ENCODE measurements around the gene ATP11A. TPM values are rescaled to one million over a fixed set of nuclear protein-coding genes. Genes with fewer than 3 reads are reported as not detected.
A peak's percentile ranks its signal among the peaks of the same experiment; 100 is the strongest.
"Not testable (repeated sequence)": the region's sequence is repeated elsewhere in the genome, so short reads cannot be mapped to it uniquely, and the experiment has no call there.

The ATP11A gene
- total and polyA plus RNA-seq, 7 donors = 0.69 to 22.9 (median 9.6) TPM

GRCh38 chr13:112883241-112883945 is 193.6 kb downstream of the ATP11A start:
- H3K4me3 ChIP-seq = no peak overlapping the region
- peaks cover 0 to 43% (median 6%) of the 10 kb centered on the region in 4 donors for H3K36me3 ChIP-seq
- H3K4me1 ChIP-seq = peaks cover 0 to 11% (median 5%) of the 10 kb centered on the region in 4 donors
- WGBS, 2 donors = 94 to 96% methylated on average over 24 of the region's 24 CpGs
- no peaks in the 10 kb centered on the region for H3K27me3 ChIP-seq
- H3K27ac ChIP-seq = no peak overlapping the region
- no peaks in the 10 kb centered on the region for H3K9me3 ChIP-seq
- intact Hi-C loops (cut with DNase I) = no loop called here
- no peak for DNase-seq
- TF ChIP-seq EP300 (IDR thresholded peaks at IDR 0.05) (no peak), POLR2A (IDR thresholded peaks at IDR 0.05) (no peak), CTCF (IDR thresholded peaks at IDR 0.05) (no peak), POLR2AphosphoS5 (IDR thresholded peaks at IDR 0.05) (no peak)

GRCh38 chr13:112884700-112885099 is 194.9 kb downstream of the ATP11A start:
- H3K4me3 ChIP-seq; intact Hi-C loops (cut with DNase I); DNase-seq; H3K9me3 ChIP-seq; H3K27me3 ChIP-seq; H3K27ac ChIP-seq: not testable (repeated sequence)
- Histone ChIP-seq H3K36me3 (peaks cover 0 to 35% (median 5%) of the 10 kb centered on the region in 4 donors), H3K4me1 (peaks cover 0 to 11% (median 5%) of the 10 kb centered on the region in 4 donors)
- WGBS, 2 donors = 95 to 96% methylated on average over 13 of the region's 13 CpGs

- no peaks in the 10 kb centered on the region for H3K9me3 ChIP-seq
- no peak overlapping the region for H3K27ac ChIP-seq
- H3K36me3 ChIP-seq = peaks cover 0 to 29% (median 4%) of the 10 kb centered on the region in 4 donors
- no peaks in the 10 kb centered on the region for H3K27me3 ChIP-seq
- TF ChIP-seq POLR2AphosphoS5 (IDR thresholded peaks at IDR 0.05) = no peak
- TF ChIP-seq EP300 (IDR thresholded peaks at IDR 0.05) = no peak
- TF ChIP-seq CTCF (IDR thresholded peaks at IDR 0.05) = no peak
- no peak for TF ChIP-seq POLR2A (IDR thresholded peaks at IDR 0.05)
- intact Hi-C loops (cut with DNase I) = no loop called here
- H3K4me3 ChIP-seq = no peak overlapping the region
- no peak for DNase-seq
- WGBS, 2 donors = 86 to 88% methylated on average over 19 of the region's 19 CpGs
- H3K4me1 ChIP-seq = peaks cover 0 to 11% (median 5%) of the 10 kb centered on the region in 4 donors
Observed at GRCh38 chr13:112885242-112885781, 195.5 kb downstream of the ATP11A start.

GRCh38 chr13:112885782-112886268 is 196.0 kb downstream of the ATP11A start:
- H3K9me3 ChIP-seq = no peaks in the 10 kb centered on the region
- no peaks in the 10 kb centered on the region for H3K27me3 ChIP-seq
- intact Hi-C loops (cut with DNase I) = no loop called here
- DNase-seq = peak; percentile 84
- WGBS, 2 donors = 7 to 23% methylated on average over 25 of the region's 25 CpGs
- H3K4me3 ChIP-seq = peak overlapping the region in 2 of 4 donors; percentile 2 to 26
- TF ChIP-seq POLR2AphosphoS5 (IDR thresholded peaks at IDR 0.05) (peak in 2 of 4 donors; percentile 34 to 42), EP300 (IDR thresholded peaks at IDR 0.05) (no peak), POLR2A (IDR thresholded peaks at IDR 0.05) (no peak), CTCF (IDR thresholded peaks at IDR 0.05) (no peak)
- H3K27ac ChIP-seq = no peak overlapping the region
- H3K4me1 ChIP-seq = peaks cover 0 to 11% (median 5%) of the 10 kb centered on the region in 4 donors
- H3K36me3 ChIP-seq = peaks cover 0 to 24% (median 2%) of the 10 kb centered on the region in 4 donors

- Histone ChIP-seq H3K9me3 (no peaks in the 10 kb centered on the region), H3K4me1 (peaks cover 0 to 11% (median 5%) of the 10 kb centered on the region in 4 donors), H3K4me3 (no peak overlapping the region), H3K27ac (no peak overlapping the region), H3K36me3 (peaks cover 0 to 13% (median 0%) of the 10 kb centered on the region in 4 donors), H3K27me3 (no peaks in the 10 kb centered on the region)
- 82 to 88% methylated on average over 6 of the region's 6 CpGs for WGBS, 2 donors
- no peak for TF ChIP-seq POLR2AphosphoS5 (IDR thresholded peaks at IDR 0.05)
- TF ChIP-seq CTCF (IDR thresholded peaks at IDR 0.05) = no peak
- no peak for TF ChIP-seq POLR2A (IDR thresholded peaks at IDR 0.05)
- intact Hi-C loops (cut with DNase I) = no loop called here
- DNase-seq = no peak
Observed at GRCh38 chr13:112887151-112887550, 197.3 kb downstream of the ATP11A start.

Data from sigmoid colon (tissue), 7 donors.